ENCODE results near the gene POU1F1.

DNA sequence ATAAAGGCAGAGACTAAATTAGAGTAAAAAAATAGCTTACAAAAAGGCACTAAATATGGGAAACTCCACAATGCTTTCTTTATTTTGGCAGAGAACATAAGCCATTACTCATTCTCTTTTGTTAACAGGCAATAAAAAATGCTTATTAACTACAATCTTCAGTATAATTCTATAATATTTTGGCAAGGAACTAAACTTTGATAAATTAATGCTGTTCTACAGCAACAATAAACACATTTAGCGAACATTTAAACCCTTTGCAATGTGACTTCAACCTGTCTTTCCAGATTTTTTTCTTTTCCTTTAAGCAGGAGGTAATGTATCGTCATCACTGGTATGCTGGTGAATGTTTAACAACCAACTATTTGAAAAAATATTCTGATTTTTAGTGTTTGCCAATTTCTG is 42.2 kb upstream of the POU1F1 start:
- TF ChIP-seq CREB1 (IDR thresholded peaks at IDR 0.05) (no peak), PHF8 (conservative IDR thresholded peaks at IDR 0.05; ENCODE audit: low read depth, low read length) (no peak), EZH2 (IDR thresholded peaks at IDR 0.05; ENCODE audit: low read depth, low read length, severe bottlenecking) (no peak), POLR2A (IDR thresholded peaks at IDR 0.05; ENCODE audit: control extremely low read depth in 1 of 2, low read depth in 2 of 2, low read length in 2 of 2) (no peak), EGR1 (IDR thresholded peaks at IDR 0.05; ENCODE audit: borderline replicate concordance, low read depth, low read length) (no peak), SUZ12 (IDR thresholded peaks at IDR 0.05; ENCODE audit: low read length) (no peak), JUN (IDR thresholded peaks at IDR 0.05; ENCODE audit: low read depth, low read length) (no peak)
- TF ChIP-seq, protein P1, sequence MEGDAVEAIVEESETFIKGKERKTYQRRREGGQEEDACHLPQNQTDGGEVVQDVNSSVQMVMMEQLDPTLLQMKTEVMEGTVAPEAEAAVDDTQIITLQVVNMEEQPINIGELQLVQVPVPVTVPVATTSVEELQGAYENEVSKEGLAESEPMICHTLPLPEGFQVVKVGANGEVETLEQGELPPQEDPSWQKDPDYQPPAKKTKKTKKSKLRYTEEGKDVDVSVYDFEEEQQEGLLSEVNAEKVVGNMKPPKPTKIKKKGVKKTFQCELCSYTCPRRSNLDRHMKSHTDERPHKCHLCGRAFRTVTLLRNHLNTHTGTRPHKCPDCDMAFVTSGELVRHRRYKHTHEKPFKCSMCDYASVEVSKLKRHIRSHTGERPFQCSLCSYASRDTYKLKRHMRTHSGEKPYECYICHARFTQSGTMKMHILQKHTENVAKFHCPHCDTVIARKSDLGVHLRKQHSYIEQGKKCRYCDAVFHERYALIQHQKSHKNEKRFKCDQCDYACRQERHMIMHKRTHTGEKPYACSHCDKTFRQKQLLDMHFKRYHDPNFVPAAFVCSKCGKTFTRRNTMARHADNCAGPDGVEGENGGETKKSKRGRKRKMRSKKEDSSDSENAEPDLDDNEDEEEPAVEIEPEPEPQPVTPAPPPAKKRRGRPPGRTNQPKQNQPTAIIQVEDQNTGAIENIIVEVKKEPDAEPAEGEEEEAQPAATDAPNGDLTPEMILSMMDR (IDR thresholded peaks at IDR 0.05; ENCODE audit: control extremely low read depth in 1 of 3, insufficient read depth in 1 of 3, low read depth in 1 of 3, low read length in 3 of 3), result no peak
